ENCODE data around the gene CCT5.
"Not testable (repeated sequence)": the region's sequence is repeated elsewhere in the genome, so short reads cannot be mapped to it uniquely, and the experiment has no call there.

Gene CCT5

GRCh38 chr5:10278658-10279279 lies 28.7 kb downstream of the CCT5 start:
- no peak for DNase-seq

- no peak for DNase-seq
Observed at GRCh38 chr5:10279328-10279727, 29.2 kb downstream of the CCT5 start.

- DNase-seq: no peak
Observed at GRCh38 chr5:10279925-10280720, 30.0 kb downstream of the CCT5 start.

DNA sequence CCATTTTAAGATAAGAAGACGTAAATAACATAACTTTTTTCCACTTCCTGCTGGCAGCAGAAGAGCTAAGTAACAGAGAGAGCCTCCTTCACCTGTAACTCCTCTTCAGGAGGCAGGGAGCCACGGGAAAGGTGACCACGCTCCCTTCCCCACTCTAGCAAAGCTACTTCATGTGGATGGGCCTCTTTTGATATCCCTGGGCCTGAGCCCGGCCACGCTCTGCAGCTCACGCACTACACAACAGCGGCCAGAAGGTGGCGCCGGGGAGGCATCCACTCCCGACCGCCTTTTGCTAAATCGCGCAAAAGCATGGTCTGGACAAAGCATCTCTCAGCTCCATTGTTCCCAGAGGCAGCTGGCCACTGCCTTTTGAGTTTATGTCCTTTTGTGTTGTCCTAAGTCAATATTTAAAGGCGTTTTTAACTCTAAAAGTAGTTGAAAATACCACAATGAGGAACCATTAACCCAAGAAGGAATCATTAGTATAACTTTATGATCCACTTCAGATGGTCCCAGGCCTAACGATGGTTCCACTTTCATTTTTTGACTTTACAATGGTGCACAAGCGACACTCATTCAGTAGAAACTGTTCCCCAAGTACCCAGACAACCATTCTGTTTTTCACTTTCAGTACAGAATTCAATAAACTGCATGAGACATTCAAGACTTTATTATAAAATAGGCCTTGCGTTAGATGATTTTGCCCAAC lies 34.0 kb downstream of the CCT5 start:
- DNase-seq: peak; percentile 83

DNA sequence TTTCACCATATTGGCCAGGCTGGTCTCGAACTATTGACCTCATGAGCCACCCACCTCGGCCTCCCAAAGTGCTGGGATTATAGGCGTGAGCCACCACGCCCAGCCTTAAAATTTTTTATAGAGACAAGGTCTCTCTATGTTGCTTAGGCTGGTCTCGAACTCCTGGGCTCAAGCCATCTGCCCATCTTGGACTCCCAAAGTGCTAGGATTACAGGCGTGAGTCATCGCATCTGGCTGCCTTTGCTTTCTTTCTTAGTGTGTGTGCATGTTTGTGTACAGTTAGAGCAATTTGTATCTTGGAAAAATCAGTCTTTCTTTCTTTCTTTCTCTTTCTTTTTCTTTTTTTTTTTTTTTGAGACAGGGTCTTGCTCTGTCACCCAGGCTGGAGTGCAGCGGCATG lies 35.3 kb downstream of the CCT5 start:
- not testable (repeated sequence) for DNase-seq

DNA sequence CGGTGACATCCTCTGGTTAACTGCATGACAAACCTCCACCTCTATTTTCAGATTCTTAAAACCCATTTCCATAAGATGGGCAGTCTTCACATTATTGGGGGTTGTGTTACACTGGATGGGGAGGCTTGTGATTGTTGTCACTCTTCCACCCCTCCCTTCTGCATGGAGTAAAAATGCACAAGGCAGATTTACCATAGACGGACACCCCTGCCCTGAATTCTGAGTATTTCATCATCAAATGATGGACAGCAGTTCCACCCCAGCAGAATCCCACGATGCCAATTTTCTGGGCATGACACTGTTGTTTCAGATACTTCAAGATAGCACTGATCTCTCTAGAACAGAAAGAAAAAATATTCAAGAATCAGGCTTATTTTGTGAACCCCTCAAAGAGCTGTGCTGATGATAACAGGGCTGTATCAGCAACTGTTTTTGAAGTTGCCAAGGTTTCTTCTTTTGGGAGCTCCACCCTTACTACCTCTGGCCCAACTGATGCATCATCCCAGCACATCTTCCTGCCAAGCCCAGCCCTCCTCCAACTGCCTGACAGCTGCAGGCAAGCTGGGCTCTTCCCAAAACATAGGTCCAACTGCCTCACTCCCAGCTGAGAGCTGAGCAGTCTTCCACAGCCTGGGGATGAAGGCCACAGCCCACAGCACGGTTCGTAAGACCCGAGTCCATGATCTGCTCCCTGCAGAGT lies 36.2 kb downstream of the CCT5 start:
- no peak for DNase-seq

- no peak for DNase-seq
Observed at GRCh38 chr5:10286862-10287227, 36.8 kb downstream of the CCT5 start.

- DNase-seq: peak; percentile 66
Observed at GRCh38 chr5:10288592-10289219, 38.6 kb downstream of the CCT5 start.

DNA sequence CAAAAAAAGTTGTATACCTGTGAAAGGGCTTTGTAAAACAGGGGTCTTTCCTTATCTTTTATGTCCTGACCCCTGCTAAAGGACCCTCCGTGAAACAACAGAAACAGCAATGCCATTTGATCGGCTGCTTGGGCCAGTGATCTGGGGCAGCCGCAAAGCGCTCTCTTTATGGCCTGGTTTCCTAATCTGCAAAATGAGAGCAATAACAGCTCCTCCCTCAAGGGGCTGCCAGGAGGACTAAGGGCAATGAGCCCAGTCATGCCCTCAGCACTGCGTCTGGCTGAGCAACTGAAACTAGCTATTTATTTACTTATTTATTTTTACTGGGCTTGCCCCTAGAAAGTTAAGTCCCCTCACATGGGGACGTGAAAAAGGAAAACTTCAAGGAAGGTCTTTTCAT lies 39.3 kb downstream of the CCT5 start:
- no peak for DNase-seq

GRCh38 chr5:10289991-10290390 lies 39.9 kb downstream of the CCT5 start:
- no peak for DNase-seq

DNA sequence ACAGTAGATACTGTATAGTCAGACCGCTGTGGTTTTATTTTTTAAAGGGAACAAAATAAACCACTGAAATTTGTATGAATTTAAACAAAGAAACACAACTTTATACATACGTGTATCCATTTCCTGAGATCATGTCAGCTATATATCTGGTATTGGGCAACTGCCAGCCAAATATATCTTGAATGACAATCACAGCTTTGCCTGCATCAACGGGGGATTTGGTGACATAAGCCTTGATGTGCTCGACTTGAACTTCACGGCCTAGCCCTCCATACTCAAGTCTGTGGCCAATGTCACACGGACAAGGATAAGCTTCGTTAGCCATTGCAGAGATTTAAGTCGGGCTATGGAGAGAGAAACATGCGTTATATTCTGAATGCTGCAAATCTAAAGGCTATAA lies 40.4 kb downstream of the CCT5 start:
- no peak for DNase-seq

- no peak for DNase-seq
Observed at GRCh38 chr5:10291692-10292339, 41.7 kb downstream of the CCT5 start.

GRCh38 chr5:10293907-10294662 lies 44.0 kb downstream of the CCT5 start:
- DNase-seq: no peak

DNA sequence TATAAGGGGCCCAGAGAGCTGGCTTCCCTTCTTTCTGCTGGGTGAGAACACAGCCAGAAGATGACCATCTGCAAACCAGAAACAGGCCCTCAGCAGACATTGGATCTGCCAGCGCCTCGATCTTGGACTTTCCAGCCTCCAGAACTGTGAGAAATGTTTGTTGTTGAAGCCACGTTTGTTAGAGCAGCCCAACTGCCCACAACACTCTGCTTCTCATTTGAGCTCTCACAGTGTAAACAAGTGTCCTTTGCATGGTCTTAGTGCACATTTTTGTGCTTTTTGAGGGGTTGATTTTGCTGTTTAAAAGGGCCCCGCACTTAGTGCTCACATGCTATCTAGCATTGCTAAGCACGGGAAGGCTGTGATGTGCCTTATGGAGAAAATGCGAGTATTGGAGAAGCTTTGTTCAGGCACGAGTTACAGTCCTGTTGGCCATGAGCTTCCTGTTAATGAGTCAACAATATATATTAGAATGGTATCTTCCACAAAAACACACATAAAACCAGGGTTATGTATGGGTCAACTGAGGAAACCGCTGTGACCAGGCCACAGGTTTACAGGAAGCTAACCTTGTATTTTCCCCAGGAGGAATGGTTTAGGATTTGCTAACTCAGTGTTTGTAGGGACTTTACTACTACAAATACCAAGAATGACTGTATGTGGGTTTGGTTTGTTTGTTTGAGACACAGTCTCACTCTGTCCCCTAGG lies 45.7 kb downstream of the CCT5 start:
- no peak for DNase-seq

- no peak for DNase-seq
Observed at GRCh38 chr5:10297646-10298204, 47.6 kb downstream of the CCT5 start.

- no peak for DNase-seq
Observed at GRCh38 chr5:10300246-10300645, 50.2 kb downstream of the CCT5 start.

- DNase-seq: no peak
Observed at GRCh38 chr5:10301266-10301665, 51.2 kb downstream of the CCT5 start.

- no peak for DNase-seq
Observed at GRCh38 chr5:10301842-10302610, 51.9 kb downstream of the CCT5 start.

GRCh38 chr5:10303201-10303600 lies 53.1 kb downstream of the CCT5 start:
- DNase-seq: no peak

DNA sequence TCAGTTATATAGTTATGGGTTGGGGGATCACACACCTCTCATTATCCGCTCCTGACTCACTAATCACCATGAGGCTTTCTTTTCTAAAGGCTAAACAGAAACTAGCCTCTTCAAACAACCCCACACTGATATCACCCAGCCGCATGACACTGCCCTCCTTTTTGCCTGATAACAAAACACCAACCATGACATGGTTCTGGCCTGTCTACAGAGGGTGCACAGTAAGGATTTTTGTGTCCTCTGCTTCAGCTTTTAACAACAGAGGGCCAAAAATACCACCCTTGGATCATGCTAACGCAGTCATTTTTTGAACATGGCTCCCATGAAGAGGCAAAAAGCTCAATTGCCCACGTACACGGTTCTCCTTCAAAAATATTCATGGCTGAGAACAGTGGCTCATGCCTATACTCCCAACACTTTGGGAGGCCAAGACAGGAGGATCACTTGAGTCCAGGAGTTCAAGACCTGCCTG lies 53.7 kb downstream of the CCT5 start:
- no peak for DNase-seq

Measured in NCI-H2227 treated with DMSO at 0.1 percent for 48 hours (cell line).